Body of pancreas (tissue), 4 donors: Measurements from ENCODE around the gene UPF3A. TPM values are rescaled to one million over a fixed set of nuclear protein-coding genes. Genes with fewer than 3 reads are reported as not detected.
"Not testable (repeated sequence)": the region's sequence is repeated elsewhere in the genome, so short reads cannot be mapped to it uniquely, and the experiment has no call there.

Experiments used
- ATAC-seq: fragments of 150-250 bp; one replicate; pipeline ENCODE4 v1.9.1; 2016
- DNase-seq, 4 donors: peaks; one replicate each; pipeline ENCODE4 v3.0.0-alpha.2; 2019
- H3K27ac ChIP-seq, 4 donors: fragments of 200-600 bp; sonication (generic); 1 replicate in 3 of 4; 2 replicates in 1 of 4; pipeline versions ENCODE4 v1.5.1 to v1.6.1; 2016 to 2019; ENCODE audit warnings: mild to moderate bottlenecking in 1 of 4, mixed read lengths in 1 of 4, moderate library complexity in 1 of 4
- H3K27me3 ChIP-seq, 2 donors: fragments of 200-600 bp; sonication (generic); one replicate each; pipeline ENCODE4 v1.6.0; 2016; ENCODE audit warnings: mild to moderate bottlenecking in 1 of 2
- H3K36me3 ChIP-seq, 2 donors: fragments of 200-600 bp; sonication (generic); replicated peaks in 1 of 2; 2 replicates each; pipeline ENCODE4 v1.5.1; 2016; ENCODE audit warnings: low read depth in 2 of 2; ENCODE audit not compliant: insufficient read depth in 1 of 2
- H3K4me1 ChIP-seq: fragments of 200-600 bp; sonication (generic); one replicate; pipeline ENCODE4 v1.6.0; 2016
- H3K4me3 ChIP-seq, 2 donors: fragments of 200-600 bp; sonication (generic); 1 replicate in 1 of 2; 2 replicates in 1 of 2; pipeline ENCODE4 v1.5.1; 2016 to 2019
- H3K9me3 ChIP-seq, 3 donors: fragments of 200-600 bp; sonication (generic); 1 replicate in 2 of 3; 2 replicates in 1 of 3; pipeline ENCODE4 v1.5.1; 2016
- CTCF ChIP-seq, 7 experiments: fragments of 450-650 bp in 4 of 7; fragments of 200-600 bp in 3 of 7; sonication (generic) in 3 of 7; IDR thresholded peaks; one replicate each; pipeline ENCODE4 v1.5.1; 2016 to 2019; ENCODE audit warnings: antibody characterized with exemption in 7 of 7
- POLR2A ChIP-seq, 3 donors: fragments of 450-650 bp; IDR thresholded peaks; one replicate each; pipeline ENCODE4 v1.6.1; 2016; ENCODE audit warnings: antibody characterized with exemption in 3 of 3, mild to moderate bottlenecking in 2 of 3
- WGBS, 2 donors: methylation state at CpG; one replicate each; pipeline ENCODE4 v1.1.5; 2017; 5-methylcytosine and 5-hydroxymethylcytosine counted together
- intact Hi-C: fragments of 100-400 bp; cut with DNase I; formaldehyde crosslinking; loops from one replicate; pipeline ENCODE4 v1.15.1; 2023
- total RNA-seq, 2 donors: library from RNA; depleted of rRNA; stranded (reverse); fragments of >200 nt; gene quantifications; one replicate each; pipeline ENCODE4 v1.1.0, GENCODE V29; 2016

Gene UPF3A
- total RNA-seq, 2 donors from 2014 or later = 33.9 to 35.8 TPM

- intact Hi-C loops = no loop called here
- no peak overlapping the region for H3K4me3 ChIP-seq
- no peak overlapping the region for H3K27ac ChIP-seq
- TF ChIP-seq CTCF (IDR thresholded peaks at IDR 0.05) (no peak), POLR2A (IDR thresholded peaks at IDR 0.05) (no peak)
- 78 to 80% methylated on average over 5 of the region's 5 CpGs for WGBS, 2 donors
- H3K9me3 ChIP-seq = no peaks in the 10 kb centered on the region
- no peaks in the 10 kb centered on the region for H3K27me3 ChIP-seq
- peaks cover 6 to 20% of the 10 kb centered on the region in 2 donors for H3K36me3 ChIP-seq
- H3K4me1 ChIP-seq = peaks cover 32% of the 10 kb centered on the region
- no peak for DNase-seq
- ATAC-seq = no peak
Observed at GRCh38 chr13:114263578-114263977, 17.8 kb upstream of the UPF3A start.

GRCh38 chr13:114264313-114264712 is 17.1 kb upstream of the UPF3A start:
- 96% methylated on average over 13 of the region's 13 CpGs for WGBS, 2 donors
- intact Hi-C loops, ATAC-seq, DNase-seq, H3K4me3 ChIP-seq, H3K27me3 ChIP-seq, H3K9me3 ChIP-seq, H3K27ac ChIP-seq: not testable (repeated sequence)
- Histone ChIP-seq H3K36me3 (peaks cover 6 to 20% of the 10 kb centered on the region in 2 donors), H3K4me1 (peaks cover 26% of the 10 kb centered on the region)

- intact Hi-C loops = no loop called here
- Histone ChIP-seq H3K36me3 (peaks cover 6 to 18% of the 10 kb centered on the region in 2 donors), H3K9me3 (no peaks in the 10 kb centered on the region), H3K4me3 (no peak overlapping the region), H3K4me1 (peaks cover 18% of the 10 kb centered on the region), H3K27me3 (no peaks in the 10 kb centered on the region), H3K27ac (no peak overlapping the region)
- TF ChIP-seq CTCF (IDR thresholded peaks at IDR 0.05) (no peak), POLR2A (IDR thresholded peaks at IDR 0.05) (no peak)
- DNase-seq = no peak
- 89 to 94% methylated on average over 8 of the region's 8 CpGs for WGBS, 2 donors
- ATAC-seq = no peak
Observed at GRCh38 chr13:114264886-114265611, 16.4 kb upstream of the UPF3A start.

GRCh38 chr13:114266241-114266640 is 15.2 kb upstream of the UPF3A start:
- TF ChIP-seq POLR2A (IDR thresholded peaks at IDR 0.05) (no peak), CTCF (IDR thresholded peaks at IDR 0.05) (no peak)

GRCh38 chr13:114268344-114269280 is 12.8 kb upstream of the UPF3A start:
- Histone ChIP-seq H3K9me3 (no peaks in the 10 kb centered on the region), H3K4me1 (no peaks in the 10 kb centered on the region), H3K27me3 (no peaks in the 10 kb centered on the region), H3K36me3 (peaks cover 3 to 19% of the 10 kb centered on the region in 2 donors), H3K27ac (no peak overlapping the region), H3K4me3 (no peak overlapping the region)
- no peak for TF ChIP-seq POLR2A (IDR thresholded peaks at IDR 0.05)
- 91 to 93% methylated on average over 6 of the region's 6 CpGs for WGBS, 2 donors
- ATAC-seq (no peak), DNase-seq (no peak)
- intact Hi-C loops = no loop called here

More at GRCh38 chr13:114266241-114266640, 15.2 kb upstream of the UPF3A start:
- no peak for ATAC-seq
- no peak for DNase-seq
- no peak overlapping the region for H3K4me3 ChIP-seq
- H3K27ac ChIP-seq = no peak overlapping the region
- H3K27me3 ChIP-seq = no peaks in the 10 kb centered on the region
- WGBS, 2 donors = 90 to 92% methylated on average over 5 of the region's 5 CpGs
- peaks cover 6% of the 10 kb centered on the region for H3K4me1 ChIP-seq
- no peaks in the 10 kb centered on the region for H3K9me3 ChIP-seq
- intact Hi-C loops = no loop called here
- peaks cover 6 to 15% of the 10 kb centered on the region in 2 donors for H3K36me3 ChIP-seq
